IMR-90 (cell line): ENCODE results near the gene TPO. TPM values are rescaled to one million over a fixed set of nuclear protein-coding genes. Genes with fewer than 3 reads are reported as not detected.

Experiments
- ATAC-seq: fragments of 200-7000 bp; cut with Tn5 transposase; 2 replicates; pipeline ENCODE4 v1.9.1; 2020; ENCODE audit warnings: low read depth, mild to moderate bottlenecking, moderate library complexity
- BruUV-seq: library from RNA; stranded (reverse); fragments of 400-500 nt; replicated peaks from 2 replicates; lab custom pipeline; 2021; lab: Mats Ljungman, UMichigan
- CTCF ChIA-PET: fragments of 300-600 bp; formaldehyde crosslinking; extraction: SDS; loops from one replicate; lab custom pipeline; 2021; ENCODE audit warnings: antibody characterized with exemption; lab: Yijun Ruan, JAX
- POLR2A ChIA-PET: fragments of 300-600 bp; sonication (Branson Sonifier 250); formaldehyde crosslinking; loops from one replicate; lab custom pipeline; 2022; ENCODE audit warnings: antibody characterized with exemption; ENCODE audit not compliant: unreplicated experiment; lab: Charles Lee
- DNase-seq: peaks from one replicate; pipeline ENCODE4 v3.0.0; 2013
- H2AFZ ChIP-seq: replicated peaks from 2 replicates; pipeline ENCODE3; 2013; ENCODE audit warnings: low read length, mild to moderate bottlenecking; ENCODE audit not compliant: poor library complexity
- H2AK5ac ChIP-seq: 2 replicates; pipeline ENCODE4 v1.6.1; 2013; ENCODE audit warnings: low read depth, low read length, inconsistent platforms
- H2AK9ac ChIP-seq: replicated peaks from 2 replicates; pipeline ENCODE3; 2013; ENCODE audit warnings: mild to moderate bottlenecking, low read depth, low read length, moderate library complexity; ENCODE audit not compliant: poor library complexity
- H2BK120ac ChIP-seq: 2 replicates; pipeline ENCODE4 v1.6.1; 2013; ENCODE audit warnings: low read depth, low read length, inconsistent platforms
- H2BK15ac ChIP-seq: 3 replicates; pipeline ENCODE4 v1.6.1; 2013; ENCODE audit warnings: low read depth, low read length, inconsistent platforms
- H2BK20ac ChIP-seq: 2 replicates; pipeline ENCODE4 v1.6.1; 2013; ENCODE audit warnings: low read depth, mild to moderate bottlenecking, inconsistent platforms, low read length, moderate library complexity
- H2BK5ac ChIP-seq: 2 replicates; pipeline ENCODE4 v1.6.1; 2013; ENCODE audit warnings: mild to moderate bottlenecking, low read depth, low read length, inconsistent platforms; ENCODE audit not compliant: poor library complexity, severe bottlenecking
- H3K14ac ChIP-seq: replicated peaks from 2 replicates; pipeline ENCODE4 v1.6.1; 2013; ENCODE audit warnings: low read depth, low read length, inconsistent platforms
- H3K18ac ChIP-seq: 2 replicates; pipeline ENCODE4 v1.6.1; 2013; ENCODE audit warnings: low read depth, low read length, control low read depth
- H3K23ac ChIP-seq: 2 replicates; pipeline ENCODE4 v1.6.1; 2013; ENCODE audit warnings: low read depth, low read length, inconsistent platforms
- H3K27ac ChIP-seq: 2 replicates; pipeline ENCODE4 v1.5.1; 2013; ENCODE audit warnings: mild to moderate bottlenecking, control low read depth, low read length; ENCODE audit not compliant: insufficient read depth
- H3K27me3 ChIP-seq: 2 replicates; pipeline ENCODE4 v1.6.1; 2013; ENCODE audit warnings: low read length; ENCODE audit not compliant: control insufficient read depth, insufficient read depth
- H3K36me3 ChIP-seq: 2 replicates; pipeline ENCODE4 v1.6.1; 2013; ENCODE audit warnings: low read length, mixed read lengths; ENCODE audit not compliant: control insufficient read depth, insufficient read depth
- H3K4ac ChIP-seq: 2 replicates; pipeline ENCODE4 v1.6.1; 2013; ENCODE audit warnings: low read depth, low read length, inconsistent platforms
- H3K4me1 ChIP-seq: 2 replicates; pipeline ENCODE4 v1.6.1; 2013; ENCODE audit warnings: low read length, mixed read lengths; ENCODE audit not compliant: control insufficient read depth, insufficient read depth
- H3K4me2 ChIP-seq: 2 replicates; pipeline ENCODE4 v1.6.1; 2013; ENCODE audit warnings: low read depth, mild to moderate bottlenecking, control low read depth, low read length, moderate library complexity
- H3K4me3 ChIP-seq: 2 replicates; pipeline ENCODE4 v1.5.1; 2013; ENCODE audit warnings: low read depth, mild to moderate bottlenecking, control low read depth, low read length, moderate library complexity; ENCODE audit not compliant: insufficient read depth
- H3K56ac ChIP-seq: 2 replicates; pipeline ENCODE4 v1.6.1; 2013; ENCODE audit warnings: low read length, inconsistent platforms; ENCODE audit not compliant: insufficient read depth; ENCODE audit errors: extremely low read depth
- H3K79me1 ChIP-seq, 2 experiments: 2 replicates each; pipeline ENCODE4 v1.6.1; 2013; ENCODE audit warnings: low read length in 2 of 2, inconsistent platforms in 1 of 2, low read depth in 1 of 2
- H3K9ac ChIP-seq: 2 replicates; pipeline ENCODE4 v1.6.1; 2013; ENCODE audit warnings: low read depth, low read length, control low read depth
- H3K9me1 ChIP-seq: 2 replicates; pipeline ENCODE4 v1.6.1; 2013; ENCODE audit warnings: low read length, inconsistent platforms; ENCODE audit not compliant: insufficient read depth
- H3K9me3 ChIP-seq: 2 replicates; pipeline ENCODE4 v1.6.1; 2013; ENCODE audit warnings: low read length; ENCODE audit not compliant: control insufficient read depth, insufficient read depth
- H4K20me1 ChIP-seq: 2 replicates; pipeline ENCODE4 v1.6.1; 2013; ENCODE audit warnings: low read length, inconsistent platforms; ENCODE audit not compliant: insufficient read depth
- H4K5ac ChIP-seq: 2 replicates; pipeline ENCODE4 v1.6.1; 2013; ENCODE audit warnings: mild to moderate bottlenecking, low read depth, low read length, control low read depth
- H4K8ac ChIP-seq, 2 experiments: 2 replicates each; pipeline ENCODE4 v1.6.1; 2013; ENCODE audit warnings: low read depth in 2 of 2, low read length in 2 of 2, control low read depth in 1 of 2, inconsistent platforms in 1 of 2
- H4K91ac ChIP-seq: 2 replicates; pipeline ENCODE4 v1.6.1; 2013; ENCODE audit warnings: low read depth, low read length, inconsistent platforms; ENCODE audit not compliant: insufficient read depth
- BHLHE40 ChIP-seq: fragments of 150-350 bp; IDR thresholded peaks from 2 replicates; pipeline ENCODE4 v1.6.1; 2016; ENCODE audit warnings: mild to moderate bottlenecking, low read depth, low read length
- RCOR1 ChIP-seq: IDR thresholded peaks from 2 replicates; pipeline ENCODE4 v1.6.1; 2012; ENCODE audit warnings: mild to moderate bottlenecking, low read length, improper control_type of control experiment; ENCODE audit not compliant: insufficient replicate concordance
- WGBS, 2 experiments: methylation state at CpG; one replicate each; pipeline versions ENCODE4 v1.1.5 to v1.1.7; 2013; ENCODE audit warnings: missing lambda C conversion rate in 2 of 2; ENCODE audit not compliant: insufficient read length in 1 of 2; ENCODE audit errors: extremely low coverage in 2 of 2; 5-methylcytosine and 5-hydroxymethylcytosine counted together
- dilution Hi-C: fragments of 300-500 bp; cut with HindIII; formaldehyde crosslinking; loops from one replicate; pipeline ENCODE4 v1.14.3; 2018; ENCODE audit warnings: low sequenced_read_pairs; ENCODE audit not compliant: unreplicated experiment
- in situ Hi-C: fragments of 300-500 bp; cut with MboI; formaldehyde crosslinking; loops from 3 replicates; pipeline ENCODE4 v1.14.3; 2019; ENCODE audit warnings: low sequenced_read_pairs, inconsistent platforms, mixed read lengths
- intact Hi-C: fragments of 100-400 bp; cut with micrococcal nuclease; formaldehyde crosslinking; loops from 2 replicates; pipeline ENCODE4 v1.10.0; 2022
- polyA plus RNA-seq, 3 experiments: library from polyadenylated mRNA; depleted of rRNA; stranded (reverse); fragments of >200 nt; gene quantifications; 2 replicates each; pipeline ENCODE4 v1.2.3, GENCODE V29; 2012; ENCODE audit warnings: low replicate concordance in 1 of 3
- total RNA-seq: library from RNA; depleted of rRNA; stranded (reverse); fragments of >200 nt; gene quantifications from 2 replicates; pipeline ENCODE4 v1.2.3, GENCODE V29; 2012

Gene TPO
- total and polyA plus RNA-seq, 2 of the 4 experiments (the other 2 are of a cell fraction) = not detected

GRCh38 chr2:1584051-1584531 lies 170.8 kb downstream of the TPO start:
- Histone ChIP-seq H2BK15ac (no peak overlapping the region), H2AFZ (no peak overlapping the region), H3K36me3 (no peaks in the 10 kb centered on the region), H4K91ac (no peak overlapping the region), H3K4me3 (no peak overlapping the region), H4K8ac (no peak overlapping the region), H2BK120ac (no peak overlapping the region), H3K9me3 (no peaks in the 10 kb centered on the region), H3K14ac (no peak overlapping the region), H3K9ac (no peak overlapping the region), H3K9me1 (peaks cover 11% of the 10 kb centered on the region; the same call in 1 of the 2 replicates), H3K4ac (no peak overlapping the region), H3K27ac (no peak overlapping the region), H4K5ac (no peak overlapping the region), H3K4me1 (peaks cover 8% of the 10 kb centered on the region), H3K27me3 (peaks cover 20% of the 10 kb centered on the region; the same call in 1 of the 2 replicates), H3K56ac (no peak overlapping the region), H3K23ac (no peak overlapping the region), H2BK5ac (no peak overlapping the region), H3K18ac (no peak overlapping the region), H2BK20ac (no peak overlapping the region), H3K79me1 (no peaks in the 10 kb centered on the region), H2AK5ac (no peak overlapping the region), H2AK9ac (no peak overlapping the region), H3K4me2 (no peak overlapping the region), H4K20me1 (no peaks in the 10 kb centered on the region; the same call in 1 of the 2 replicates)
- WGBS, 2 experiments = 97% methylated on average over 6 of the region's 21 CpGs; no CpG with 5 or more reads in 1 of the 2 experiments
- in situ Hi-C loops = loop anchor here (25.0 kb wide), 1 partner anchor 178 kb away; no protein-coding TSS in a partner anchor
- TF ChIP-seq RCOR1 (no peak), BHLHE40 (no peak)
- CTCF ChIA-PET = no interaction called here
- no TSS peak for BruUV-seq
- intact Hi-C loops = no loop called here
- dilution Hi-C loops = no loop called here
- POLR2A ChIA-PET = no interaction called here
- ATAC-seq = no peak
- no peak for DNase-seq
